LNCaP clone FGC (cell line): ENCODE data around the gene CEP83.

Source experiments
- DNase-seq: peaks from one replicate; pipeline ENCODE4 v3.0.0-alpha.2; 2011; ENCODE audit warnings: low read depth
- H3K4me3 ChIP-seq: 2 replicates; pipeline ENCODE4 v1.5.1; 2011; ENCODE audit warnings: mild to moderate bottlenecking, low read depth, low read length, control low read depth
- TF ChIP-seq, protein P1 (sequence below): IDR thresholded peaks from 2 replicates; pipeline ENCODE4 v1.5.1; 2012; ENCODE audit warnings: mild to moderate bottlenecking; ENCODE audit not compliant: control insufficient read depth, insufficient read depth; ENCODE audit errors: extremely low read depth

Gene CEP83, protein sequence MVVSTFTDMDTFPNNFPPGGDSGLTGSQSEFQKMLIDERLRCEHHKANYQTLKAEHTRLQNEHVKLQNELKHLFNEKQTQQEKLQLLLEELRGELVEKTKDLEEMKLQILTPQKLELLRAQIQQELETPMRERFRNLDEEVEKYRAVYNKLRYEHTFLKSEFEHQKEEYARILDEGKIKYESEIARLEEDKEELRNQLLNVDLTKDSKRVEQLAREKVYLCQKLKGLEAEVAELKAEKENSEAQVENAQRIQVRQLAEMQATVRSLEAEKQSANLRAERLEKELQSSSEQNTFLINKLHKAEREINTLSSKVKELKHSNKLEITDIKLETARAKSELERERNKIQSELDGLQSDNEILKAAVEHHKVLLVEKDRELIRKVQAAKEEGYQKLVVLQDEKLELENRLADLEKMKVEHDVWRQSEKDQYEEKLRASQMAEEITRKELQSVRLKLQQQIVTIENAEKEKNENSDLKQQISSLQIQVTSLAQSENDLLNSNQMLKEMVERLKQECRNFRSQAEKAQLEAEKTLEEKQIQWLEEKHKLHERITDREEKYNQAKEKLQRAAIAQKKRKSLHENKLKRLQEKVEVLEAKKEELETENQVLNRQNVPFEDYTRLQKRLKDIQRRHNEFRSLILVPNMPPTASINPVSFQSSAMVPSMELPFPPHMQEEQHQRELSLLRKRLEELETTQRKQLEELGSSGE

DNA sequence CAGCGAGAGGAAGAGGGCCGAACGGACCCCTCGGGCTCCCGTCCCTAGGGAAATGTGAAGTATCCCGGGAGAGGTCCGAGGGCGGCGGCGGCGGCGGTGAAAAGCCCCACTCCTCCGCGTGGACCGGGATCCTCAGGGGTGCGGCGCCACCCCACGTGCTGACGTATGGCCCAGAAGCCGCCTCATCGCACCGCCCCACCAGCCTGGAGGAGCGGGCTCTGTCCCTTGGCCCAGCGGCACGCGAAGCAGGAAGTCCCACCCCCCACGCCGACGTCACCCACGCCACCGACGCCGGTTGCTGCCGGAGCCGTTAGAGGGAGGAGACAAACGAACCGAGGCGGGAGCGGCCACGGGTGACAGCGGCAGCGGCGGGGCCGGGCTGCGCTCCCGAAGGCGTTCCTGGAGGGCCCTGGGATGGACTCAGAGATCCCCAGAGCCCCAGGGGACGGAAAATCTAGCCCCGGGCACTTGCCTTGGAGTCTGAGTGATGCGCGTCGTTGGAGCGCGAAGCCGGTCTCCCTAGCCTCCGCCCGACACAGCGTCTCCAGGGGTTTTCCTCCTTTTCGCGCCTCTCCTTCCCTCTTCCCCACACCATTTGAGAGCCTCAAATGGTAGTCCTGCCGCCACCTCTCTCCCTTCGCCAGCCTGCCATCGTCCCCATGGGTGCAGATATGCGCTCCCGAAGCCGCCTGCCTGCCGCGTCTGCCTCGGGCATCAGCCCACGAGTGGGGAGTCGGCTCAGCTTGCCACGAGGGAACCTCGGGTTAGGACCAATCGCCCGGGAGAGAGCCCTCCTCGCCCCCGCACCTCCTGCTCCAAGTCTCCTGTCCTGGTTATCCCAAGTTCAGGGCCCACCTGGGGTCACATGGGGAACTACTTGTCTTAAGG lies at the start of gene CEP83:
TSS of gene CEP83 (minus strand) at position 140 of the 888 bp plus-strand sequence. CDS start 47,377 bp downstream, outside the sequence.
- H3K4me3 ChIP-seq, result peak within 1 kb of the TSS; percentile 65
- TF ChIP-seq, protein P1, sequence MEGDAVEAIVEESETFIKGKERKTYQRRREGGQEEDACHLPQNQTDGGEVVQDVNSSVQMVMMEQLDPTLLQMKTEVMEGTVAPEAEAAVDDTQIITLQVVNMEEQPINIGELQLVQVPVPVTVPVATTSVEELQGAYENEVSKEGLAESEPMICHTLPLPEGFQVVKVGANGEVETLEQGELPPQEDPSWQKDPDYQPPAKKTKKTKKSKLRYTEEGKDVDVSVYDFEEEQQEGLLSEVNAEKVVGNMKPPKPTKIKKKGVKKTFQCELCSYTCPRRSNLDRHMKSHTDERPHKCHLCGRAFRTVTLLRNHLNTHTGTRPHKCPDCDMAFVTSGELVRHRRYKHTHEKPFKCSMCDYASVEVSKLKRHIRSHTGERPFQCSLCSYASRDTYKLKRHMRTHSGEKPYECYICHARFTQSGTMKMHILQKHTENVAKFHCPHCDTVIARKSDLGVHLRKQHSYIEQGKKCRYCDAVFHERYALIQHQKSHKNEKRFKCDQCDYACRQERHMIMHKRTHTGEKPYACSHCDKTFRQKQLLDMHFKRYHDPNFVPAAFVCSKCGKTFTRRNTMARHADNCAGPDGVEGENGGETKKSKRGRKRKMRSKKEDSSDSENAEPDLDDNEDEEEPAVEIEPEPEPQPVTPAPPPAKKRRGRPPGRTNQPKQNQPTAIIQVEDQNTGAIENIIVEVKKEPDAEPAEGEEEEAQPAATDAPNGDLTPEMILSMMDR, result no peak
- peak; percentile 65 for DNase-seq

DNA sequence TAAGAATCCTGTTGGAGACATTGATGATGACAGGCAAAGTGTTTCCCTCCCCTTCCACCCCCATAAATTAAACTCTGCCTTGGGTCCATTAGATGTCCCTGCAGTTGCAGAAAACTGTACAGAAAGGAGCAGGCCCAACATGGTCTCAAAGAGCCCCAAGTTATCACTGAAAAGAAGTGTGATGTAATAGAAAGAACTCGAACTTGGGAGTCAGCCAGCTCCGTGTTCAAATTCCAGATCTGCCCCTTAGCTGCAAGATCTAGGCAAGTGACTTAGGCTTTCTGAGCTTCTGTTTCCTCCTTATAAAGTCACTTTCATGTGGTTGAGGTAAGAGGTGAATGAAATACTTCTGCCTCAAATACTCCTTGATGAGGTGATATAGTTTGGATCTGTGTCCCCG lies 49.6 kb upstream of the CEP83 start:
- no peak overlapping the region for H3K4me3 ChIP-seq
- no peak for DNase-seq
- TF ChIP-seq, protein P1, result no peak

DNA sequence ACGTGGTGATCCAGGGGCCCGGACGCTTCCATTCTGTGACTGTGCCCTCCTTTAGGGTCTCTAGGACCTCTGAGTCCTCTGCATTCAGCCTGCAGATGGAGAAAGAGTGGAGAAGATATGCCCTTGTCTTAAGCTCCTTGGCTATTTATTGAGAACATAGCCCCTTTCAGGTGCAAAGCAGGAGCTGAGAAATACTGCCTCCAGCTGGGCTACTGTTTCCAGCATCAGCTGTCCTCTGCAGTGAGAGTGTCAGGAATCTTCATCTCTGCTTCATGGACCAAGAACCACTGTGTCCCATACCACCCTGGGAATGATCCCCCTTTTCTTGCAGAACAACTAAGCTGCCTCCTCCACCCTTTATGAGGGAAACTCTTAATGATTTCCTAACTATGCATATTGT lies 47.8 kb upstream of the CEP83 start:
- TF ChIP-seq, protein P1, result no peak
- no peak for DNase-seq
- no peak overlapping the region for H3K4me3 ChIP-seq

DNA sequence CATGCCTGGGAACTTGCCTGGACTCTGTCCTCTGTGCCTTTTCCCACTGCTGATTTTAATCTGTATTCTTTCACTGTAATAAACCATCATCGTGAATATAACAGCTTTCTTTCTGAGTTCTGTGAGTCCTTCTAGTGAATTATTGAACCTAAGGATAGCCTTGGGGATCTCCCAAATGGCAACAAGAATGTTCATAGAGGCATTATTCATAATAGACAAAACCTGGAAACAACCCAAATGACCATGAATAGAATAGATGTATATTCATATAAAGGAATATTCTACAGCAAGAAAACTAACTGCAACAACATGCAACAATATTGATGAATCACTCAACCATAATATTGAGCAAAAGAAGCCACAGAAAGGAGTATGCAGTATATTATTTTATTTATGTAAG lies 44.7 kb upstream of the CEP83 start:
- no peak for DNase-seq
- H3K4me3 ChIP-seq, result no peak overlapping the region
- TF ChIP-seq, protein P1, result no peak

DNA sequence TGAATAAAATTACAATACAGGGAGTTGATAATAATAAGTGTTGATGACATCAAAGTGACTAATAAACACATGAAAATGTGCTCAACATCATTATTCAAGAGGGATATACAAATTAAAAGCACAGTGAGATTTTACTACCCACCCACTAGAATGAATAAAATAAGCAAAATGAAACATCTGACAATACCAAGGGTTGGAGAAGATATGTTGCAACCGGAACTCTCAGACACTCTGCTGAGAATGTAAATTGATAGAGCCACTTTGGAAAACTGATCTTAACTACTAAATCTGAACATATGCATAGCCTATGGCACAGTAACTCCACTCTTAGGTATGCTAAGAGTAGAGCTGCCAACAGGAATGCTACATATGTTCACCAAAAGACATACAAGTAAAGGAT lies 44.0 kb upstream of the CEP83 start:
- DNase-seq, result no peak
- H3K4me3 ChIP-seq, result no peak overlapping the region
- TF ChIP-seq, protein P1, result no peak

DNA sequence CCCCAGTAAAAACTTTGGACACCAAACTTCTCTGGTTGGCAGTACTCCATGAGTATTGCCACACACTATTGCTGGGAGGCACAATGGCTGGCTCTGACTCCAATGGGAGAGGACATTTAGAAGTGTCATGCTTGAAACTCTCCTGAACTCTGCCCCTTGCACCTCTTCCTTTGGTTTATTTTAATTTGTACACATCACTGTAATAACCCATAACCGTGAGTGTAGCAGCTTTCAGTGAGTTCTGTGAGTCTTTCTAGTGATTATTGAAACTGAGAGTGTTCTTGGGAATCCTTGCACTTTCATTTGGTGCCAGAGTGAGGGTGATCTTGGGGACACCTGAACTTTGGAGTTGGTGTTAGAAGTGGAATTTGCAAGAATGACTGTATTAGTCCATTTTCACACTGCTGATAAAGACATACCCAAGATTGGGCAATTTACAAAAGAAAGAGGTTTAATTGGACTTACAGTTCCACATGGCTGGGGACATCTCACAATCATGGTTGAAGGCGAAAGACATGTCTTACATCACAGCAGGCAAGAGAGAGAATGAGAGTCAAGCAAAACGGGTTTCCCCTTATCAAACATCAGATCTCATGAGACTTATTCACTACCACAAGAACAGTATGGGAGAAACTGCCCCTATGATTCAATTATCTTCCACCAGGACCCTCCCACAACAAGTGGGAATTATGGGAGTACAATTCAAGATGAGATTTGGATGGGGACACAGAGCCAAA lies 41.3 kb upstream of the CEP83 start:
- H3K4me3 ChIP-seq, result no peak overlapping the region
- TF ChIP-seq, protein P1, result no peak
- no peak for DNase-seq
